ENCODE measurements around the gene LRRC4C.

- TF ChIP-seq, protein P1, sequence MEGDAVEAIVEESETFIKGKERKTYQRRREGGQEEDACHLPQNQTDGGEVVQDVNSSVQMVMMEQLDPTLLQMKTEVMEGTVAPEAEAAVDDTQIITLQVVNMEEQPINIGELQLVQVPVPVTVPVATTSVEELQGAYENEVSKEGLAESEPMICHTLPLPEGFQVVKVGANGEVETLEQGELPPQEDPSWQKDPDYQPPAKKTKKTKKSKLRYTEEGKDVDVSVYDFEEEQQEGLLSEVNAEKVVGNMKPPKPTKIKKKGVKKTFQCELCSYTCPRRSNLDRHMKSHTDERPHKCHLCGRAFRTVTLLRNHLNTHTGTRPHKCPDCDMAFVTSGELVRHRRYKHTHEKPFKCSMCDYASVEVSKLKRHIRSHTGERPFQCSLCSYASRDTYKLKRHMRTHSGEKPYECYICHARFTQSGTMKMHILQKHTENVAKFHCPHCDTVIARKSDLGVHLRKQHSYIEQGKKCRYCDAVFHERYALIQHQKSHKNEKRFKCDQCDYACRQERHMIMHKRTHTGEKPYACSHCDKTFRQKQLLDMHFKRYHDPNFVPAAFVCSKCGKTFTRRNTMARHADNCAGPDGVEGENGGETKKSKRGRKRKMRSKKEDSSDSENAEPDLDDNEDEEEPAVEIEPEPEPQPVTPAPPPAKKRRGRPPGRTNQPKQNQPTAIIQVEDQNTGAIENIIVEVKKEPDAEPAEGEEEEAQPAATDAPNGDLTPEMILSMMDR (IDR thresholded peaks at IDR 0.05), result no peak
- no peak for TF ChIP-seq POLR2AphosphoS5 (IDR thresholded peaks at IDR 0.05)
- TF ChIP-seq POLR2A (IDR thresholded peaks at IDR 0.05), result no peak
These were observed 916.6 kb downstream of the LRRC4C start for GRCh38 chr11:40542821-40543220.

Data from gastroesophageal sphincter (tissue), 3 donors.